ENCODE data around the gene SIGLEC8. TPM values are rescaled to one million over a fixed set of nuclear protein-coding genes. Genes with fewer than 3 reads are reported as not detected.
"Not testable (repeated sequence)": the region's sequence is repeated elsewhere in the genome, so short reads cannot be mapped to it uniquely, and the experiment has no call there.

SIGLEC8 gene
- total RNA-seq, 1 donor from 2014 or later = not detected

- no peak overlapping the region for H3K4me3 ChIP-seq (ENCODE audit: low read depth, low read length)
- DNase-seq (ENCODE audit: low read depth) = no peak
- TF ChIP-seq CTCF (conservative IDR thresholded peaks at IDR 0.05; ENCODE audit: low read depth, low read length) = no peak
Observed at GRCh38 chr19:51468545-51468920, 10.3 kb upstream of the SIGLEC8 start.

- no peak overlapping the region for H3K4me3 ChIP-seq (ENCODE audit: low read depth, low read length)
- no peak for TF ChIP-seq CTCF (conservative IDR thresholded peaks at IDR 0.05; ENCODE audit: low read depth, low read length)
- no peak for DNase-seq (ENCODE audit: low read depth)
Observed at GRCh38 chr19:51467864-51468544, 9.8 kb upstream of the SIGLEC8 start.

- no peak overlapping the region for H3K4me3 ChIP-seq (ENCODE audit: low read depth, low read length)
- no peak for TF ChIP-seq CTCF (conservative IDR thresholded peaks at IDR 0.05; ENCODE audit: low read depth, low read length)
- DNase-seq (ENCODE audit: low read depth) = no peak
Observed at GRCh38 chr19:51466723-51467122, 8.5 kb upstream of the SIGLEC8 start.

GRCh38 chr19:51463976-51464581 is 5.8 kb upstream of the SIGLEC8 start:
- not testable (repeated sequence) for DNase-seq (ENCODE audit: low read depth); H3K4me3 ChIP-seq (ENCODE audit: low read depth, low read length)

GRCh38 chr19:51462681-51463080 is 4.4 kb upstream of the SIGLEC8 start:
- H3K4me3 ChIP-seq (ENCODE audit: low read depth, low read length) = no peak overlapping the region
- no peak for DNase-seq (ENCODE audit: low read depth)
- TF ChIP-seq CTCF (conservative IDR thresholded peaks at IDR 0.05; ENCODE audit: low read depth, low read length) = no peak

- DNase-seq (ENCODE audit: low read depth) = no peak
- H3K4me3 ChIP-seq (ENCODE audit: low read depth, low read length) = no peak overlapping the region
- no peak for TF ChIP-seq CTCF (conservative IDR thresholded peaks at IDR 0.05; ENCODE audit: low read depth, low read length)
Observed at GRCh38 chr19:51462276-51462675, 4.0 kb upstream of the SIGLEC8 start.

GRCh38 chr19:51461723-51462161 is 3.5 kb upstream of the SIGLEC8 start:
- no peak overlapping the region for H3K4me3 ChIP-seq (ENCODE audit: low read depth, low read length)
- no peak for DNase-seq (ENCODE audit: low read depth)
- TF ChIP-seq CTCF (conservative IDR thresholded peaks at IDR 0.05; ENCODE audit: low read depth, low read length) = no peak
